ENCODE measurements around the gene G3BP2. TPM values are rescaled to one million over a fixed set of nuclear protein-coding genes. Genes with fewer than 3 reads are reported as not detected.

Gene G3BP2
- 59.1 to 142 TPM (median 81.4 TPM) in 5 replicates for total RNA-seq (2022; extraction: Qiagen RNA extraction; ENCODE audit: low read depth)

DNA sequence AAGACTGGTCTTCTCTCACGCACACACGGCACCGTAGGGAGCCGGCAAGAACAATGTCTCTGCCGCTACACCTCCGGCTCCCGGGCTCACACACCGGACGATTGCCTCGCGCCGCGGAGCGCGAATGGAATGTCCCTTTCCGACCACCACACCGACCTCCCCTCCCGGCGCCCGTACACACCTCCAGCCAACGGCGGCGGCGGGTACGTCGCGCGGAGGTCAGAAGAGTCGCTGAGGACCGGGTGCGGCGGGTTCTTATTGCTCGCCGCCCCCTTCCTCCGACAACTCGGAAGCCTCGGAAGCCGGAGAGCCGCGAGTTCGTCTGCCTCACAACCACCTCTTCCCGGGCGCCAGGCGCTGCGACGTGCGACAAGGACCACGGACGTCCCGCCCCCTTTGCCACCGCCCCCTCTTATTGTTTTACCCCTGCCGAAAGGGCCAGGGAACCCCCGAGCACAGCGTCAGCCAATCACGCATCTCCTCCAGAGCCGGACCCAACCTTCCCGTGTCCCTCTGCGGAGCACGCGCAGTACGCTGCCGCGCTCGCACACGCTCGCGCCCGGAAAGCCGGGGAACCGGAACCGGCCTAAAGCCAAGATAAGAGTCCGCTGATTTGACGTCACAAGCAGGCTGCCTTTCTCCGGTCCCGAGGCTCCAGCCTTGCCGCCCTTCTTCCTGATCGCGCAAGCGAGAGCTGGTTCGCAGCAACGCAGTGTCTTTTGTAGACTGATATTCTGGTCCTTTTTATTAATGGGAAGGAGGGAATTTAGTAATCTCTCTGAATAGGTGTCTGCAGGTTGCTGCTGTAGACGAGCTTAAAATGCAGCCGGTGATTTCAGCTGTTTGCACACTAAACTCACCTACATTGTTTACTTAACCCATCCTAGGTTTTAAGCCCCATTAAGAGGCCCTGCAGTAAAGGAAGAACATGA, at the start of gene G3BP2:
G3BP2 (minus strand) TSS at position 385 of the 932 bp plus-strand sequence. CDS start 11,386 bp downstream, outside the sequence.

DNA sequence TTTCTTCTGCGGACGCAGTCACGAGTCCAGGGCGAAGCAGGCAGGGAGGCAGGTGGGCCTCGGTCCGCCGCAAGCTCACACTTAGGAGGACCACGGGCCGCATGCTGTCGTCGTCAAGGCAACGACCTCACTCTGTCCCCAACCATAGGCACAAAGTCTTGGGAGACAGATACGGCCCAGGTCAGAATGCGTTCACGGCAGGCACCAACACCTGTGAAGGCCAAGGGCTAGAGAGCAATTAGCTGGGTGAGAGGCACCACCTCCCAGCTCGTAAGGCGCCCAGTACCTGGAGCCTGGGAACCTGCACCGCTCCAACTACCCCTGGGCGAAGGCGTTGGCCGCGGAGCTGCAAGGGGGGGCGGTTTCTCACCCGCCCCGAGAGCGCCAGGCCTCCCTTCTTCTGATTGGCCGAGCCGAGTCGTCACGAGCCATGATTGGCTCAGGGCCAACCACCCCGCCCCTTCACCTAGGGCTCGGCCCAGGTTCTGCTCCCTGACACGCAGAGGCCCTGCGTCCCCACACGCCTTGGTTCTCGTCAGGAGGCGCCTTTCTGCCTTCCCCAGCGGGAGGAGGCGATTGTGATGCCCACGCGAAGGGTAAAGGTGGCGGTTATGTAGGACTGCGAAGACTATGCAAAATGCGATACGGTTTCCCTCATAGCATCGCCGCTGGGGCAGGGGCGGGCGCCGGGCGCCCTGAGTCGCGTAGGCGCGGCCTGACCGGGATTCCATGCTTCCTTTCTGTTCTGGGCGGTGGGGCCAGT, 42.9 kb downstream of the G3BP2 start, which contains the start of gene CDKL2:
CDKL2 (minus strand) TSS at position 355 of the 763 bp plus-strand sequence. CDS start 4,540 bp downstream, outside the sequence.

Other genes starting within 250 kb of the G3BP2 start
- gene RCHY1, start 159.0 kb downstream of the G3BP2 start, total RNA-seq (2022; extraction: Qiagen RNA extraction; ENCODE audit: low read depth), result 13.1 to 19.1 TPM (median 15.6 TPM) in 5 replicates
- 4.2 to 7.0 TPM (median 5.2 TPM) in 5 replicates for gene THAP6, start 158.9 kb downstream of the G3BP2 start, total RNA-seq (2022; extraction: Qiagen RNA extraction; ENCODE audit: low read depth)
- 1.6 TPM in 1 of 5 replicates, not detected in the others for gene ODAPH, start 117.3 kb downstream of the G3BP2 start, total RNA-seq (2022; extraction: Qiagen RNA extraction; ENCODE audit: low read depth)
- gene CDKL2, start 42.9 kb downstream of the G3BP2 start, total RNA-seq (2022; extraction: Qiagen RNA extraction; ENCODE audit: low read depth), result 0.36 to 0.79 TPM (median 0.70 TPM) in 5 replicates
- gene USO1, start 51.2 kb upstream of the G3BP2 start, total RNA-seq (2022; extraction: Qiagen RNA extraction; ENCODE audit: low read depth), result 18.4 to 27.8 TPM (median 25.1 TPM) in 5 replicates
- not detected in 5 replicates for gene PPEF2, start 229.0 kb upstream of the G3BP2 start, total RNA-seq (2022; extraction: Qiagen RNA extraction; ENCODE audit: low read depth)